SU-DHL-6 (cell line): ENCODE data around the gene ZNF562.

Experiments
- H2AFZ ChIP-seq: fragments of 200-600 bp; sonication (generic); 2 replicates; pipeline ENCODE4 v1.6.1; 2014; ENCODE audit warnings: low read depth, mild to moderate bottlenecking, moderate library complexity, mixed read lengths, antibody characterized with exemption, low read length; ENCODE audit not compliant: severe bottlenecking
- H3F3A ChIP-seq: fragments of 200-600 bp; shearing (Covaris generic); 2 replicates; pipeline ENCODE4 v1.6.0; 2016; ENCODE audit warnings: antibody characterized with exemption, mild to moderate bottlenecking; ENCODE audit not compliant: insufficient read depth
- H3K27ac ChIP-seq: fragments of 200-600 bp; sonication (generic); 2 replicates; pipeline ENCODE4 v1.5.1; 2016; ENCODE audit warnings: low read depth, mild to moderate bottlenecking, low read length, moderate library complexity, mixed read lengths
- H3K27me3 ChIP-seq: fragments of 200-600 bp; sonication (generic), shearing (Covaris generic); 2 replicates; pipeline ENCODE4 v1.6.0; 2014; ENCODE audit warnings: mild to moderate bottlenecking, low read length
- H3K36me3 ChIP-seq: fragments of 200-600 bp; sonication (generic); 2 replicates; pipeline ENCODE4 v1.6.1; 2014; ENCODE audit warnings: mild to moderate bottlenecking, low read length, mixed read lengths
- H3K4me2 ChIP-seq: fragments of 300-600, 200-600 bp; shearing (Covaris generic), sonication (generic); 2 replicates; pipeline ENCODE4 v1.6.0; 2014; ENCODE audit warnings: low read length, low read depth, mild to moderate bottlenecking; ENCODE audit not compliant: poor library complexity, severe bottlenecking
- H3K4me3 ChIP-seq: fragments of 200-600 bp; sonication (generic); 2 replicates; pipeline ENCODE4 v1.5.1; 2014; ENCODE audit warnings: antibody characterized with exemption, low read length, mild to moderate bottlenecking, mixed read lengths; ENCODE audit not compliant: insufficient read depth, poor library complexity, severe bottlenecking
- H3K79me2 ChIP-seq: fragments of 200-600 bp; sonication (generic); 2 replicates; pipeline ENCODE4 v1.6.1; 2014; ENCODE audit warnings: mild to moderate bottlenecking, low read length, moderate library complexity; ENCODE audit not compliant: insufficient read depth
- H3K9ac ChIP-seq: fragments of 200-600 bp; sonication (generic); 2 replicates; pipeline ENCODE4 v1.7.0; 2014; ENCODE audit warnings: mild to moderate bottlenecking, low read length
- H3K9me2 ChIP-seq: fragments of 200-600 bp; sonication (generic); replicated peaks from 2 replicates; pipeline ENCODE4 v1.6.1; 2014; ENCODE audit warnings: low read length; ENCODE audit not compliant: insufficient read depth
- H3K9me3 ChIP-seq: fragments of 200-600 bp; sonication (generic); 2 replicates; pipeline ENCODE4 v1.6.1; 2014; ENCODE audit warnings: low read length, mixed read lengths; ENCODE audit not compliant: insufficient read depth
- H4K20me1 ChIP-seq: fragments of 200-600 bp; sonication (generic); 2 replicates; pipeline ENCODE4 v1.6.1; 2014; ENCODE audit warnings: low read depth, mild to moderate bottlenecking, antibody characterized with exemption, low read length, moderate library complexity, mixed read lengths
- CTCF ChIP-seq: fragments of 200-600 bp; sonication (generic); IDR thresholded peaks from one replicate; pipeline ENCODE4 v1.5.1; 2017; ENCODE audit warnings: antibody characterized with exemption, mild to moderate bottlenecking, low read length, moderate library complexity; ENCODE audit not compliant: insufficient read depth, poor library complexity, severe bottlenecking
- EZH2phosphoT487 ChIP-seq: fragments of 200-600 bp; sonication (generic), shearing (Covaris generic); conservative IDR thresholded peaks from 2 replicates; pipeline ENCODE4 v1.6.1; 2018; ENCODE audit warnings: mild to moderate bottlenecking, antibody characterized with exemption, low read length, moderate library complexity, mixed read lengths

The ZNF562 gene

GRCh38 chr19:9674663-9675357 lies at the start of gene ZNF562:
Gene ZNF562, minus strand, starts transcription at chr19:9675100. Its CDS starts 14,356 bp downstream, at chr19:9660744.
- Histone ChIP-seq H3K27me3 (no peaks in the 10 kb centered on the region), H3K79me2 (peaks cover 50% of the 10 kb centered on the region), H2AFZ (peak within 1 kb of the TSS; percentile 95), H3F3A (0 out of 2 replicates have a peak, but pooled peaks cover 3% of the 10 kb centered on the region), H4K20me1 (no peaks in the 10 kb centered on the region), H3K4me3 (peak within 1 kb of the TSS; percentile 76), H3K4me2 (peak within 1 kb of the TSS; percentile 51), H3K27ac (peak within 1 kb of the TSS; percentile 73), H3K36me3 (peaks cover 27% of the 10 kb centered on the region), H3K9ac (peak within 1 kb of the TSS; percentile 61), H3K9me3 (peaks cover 23% of the 10 kb centered on the region; the same call in 1 of the 2 replicates), H3K9me2 (no peaks in the 10 kb centered on the region)
- TF ChIP-seq CTCF, result no peak
- no peak for TF ChIP-seq EZH2phosphoT487

GRCh38 chr19:9724157-9724556 lies 49.3 kb upstream of the ZNF562 start:
- Histone ChIP-seq H3K27me3 (no peaks in the 10 kb centered on the region), H3K27ac (no peak overlapping the region), H4K20me1 (no peaks in the 10 kb centered on the region), H3K4me3 (no peak overlapping the region), H3K9ac (no peak overlapping the region), H3F3A (no peaks in the 10 kb centered on the region), H3K4me2 (no peak overlapping the region), H3K36me3 (no peaks in the 10 kb centered on the region), H3K9me3 (no peaks in the 10 kb centered on the region), H3K79me2 (no peaks in the 10 kb centered on the region), H3K9me2 (no peaks in the 10 kb centered on the region), H2AFZ (no peak overlapping the region)
- TF ChIP-seq EZH2phosphoT487, result no peak
- no peak for TF ChIP-seq CTCF

DNA sequence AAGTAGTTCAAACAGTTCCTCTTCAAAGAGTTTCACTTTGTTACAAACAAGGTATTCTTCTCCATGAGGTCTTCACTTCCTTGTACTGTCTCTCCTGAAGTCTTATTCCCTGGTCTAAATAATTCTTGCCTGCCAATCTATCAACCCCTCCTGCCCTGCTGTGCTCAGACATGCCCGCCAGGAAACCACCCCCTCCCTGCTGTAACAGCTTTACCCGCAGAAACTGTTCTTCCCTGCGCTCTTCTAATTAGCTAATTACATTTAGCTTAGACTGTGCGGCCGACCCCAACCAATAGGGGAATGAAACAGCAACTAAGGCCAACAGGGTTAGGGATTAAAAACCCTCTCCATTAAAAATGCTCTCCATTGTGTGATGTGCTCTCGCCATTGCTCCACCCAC lies 47.0 kb upstream of the ZNF562 start:
- no peaks in the 10 kb centered on the region for H3K79me2 ChIP-seq
- H3K27ac ChIP-seq, result no peak overlapping the region
- H3K4me3 ChIP-seq, result no peak overlapping the region
- no peaks in the 10 kb centered on the region for H3K9me3 ChIP-seq
- H3F3A ChIP-seq, result no peaks in the 10 kb centered on the region
- H3K36me3 ChIP-seq, result no peaks in the 10 kb centered on the region
- H4K20me1 ChIP-seq, result no peaks in the 10 kb centered on the region
- H3K4me2 ChIP-seq, result no peak overlapping the region
- no peaks in the 10 kb centered on the region for H3K27me3 ChIP-seq
- no peak overlapping the region for H3K9ac ChIP-seq
- no peak overlapping the region for H2AFZ ChIP-seq
- no peak for TF ChIP-seq EZH2phosphoT487
- no peak for TF ChIP-seq CTCF
- no peaks in the 10 kb centered on the region for H3K9me2 ChIP-seq
